Osteocyte (in vitro differentiated cells): ENCODE measurements around the gene SFT2D1. TPM values are rescaled to one million over a fixed set of nuclear protein-coding genes. Genes with fewer than 3 reads are reported as not detected.

ENCODE experiments used
- DNase-seq: peaks from one replicate; pipeline ENCODE4 v3.0.0; 2021; ENCODE audit warnings: mixed read lengths; ENCODE audit not compliant: unreplicated experiment; ENCODE audit errors: extremely low spot score
- H3K27ac Mint-ChIP-seq: one replicate; pipeline ENCODE4 v1.8.0; 2021; ENCODE audit warnings: mild to moderate bottlenecking, mixed read lengths; ENCODE audit not compliant: unreplicated experiment
- H3K27me3 Mint-ChIP-seq: one replicate; pipeline ENCODE4 v1.8.0; 2021; ENCODE audit warnings: mixed read lengths; ENCODE audit not compliant: unreplicated experiment
- H3K36me3 Mint-ChIP-seq: one replicate; pipeline ENCODE4 v1.8.0; 2021; ENCODE audit warnings: mixed read lengths; ENCODE audit not compliant: unreplicated experiment
- H3K4me1 Mint-ChIP-seq: one replicate; pipeline ENCODE4 v1.8.0; 2021; ENCODE audit warnings: mixed read lengths; ENCODE audit not compliant: unreplicated experiment
- H3K4me3 Mint-ChIP-seq: one replicate; pipeline ENCODE4 v1.8.0; 2021; ENCODE audit warnings: mild to moderate bottlenecking, moderate library complexity, mixed read lengths; ENCODE audit not compliant: unreplicated experiment
- H3K9me3 Mint-ChIP-seq: one replicate; pipeline ENCODE4 v1.8.0; 2021; ENCODE audit warnings: mixed read lengths; ENCODE audit not compliant: unreplicated experiment
- CTCF ChIP-seq: fragments of 200-600 bp; sonication (generic); IDR thresholded peaks from 2 replicates; pipeline ENCODE4 v1.5.0; 2021; ENCODE audit warnings: antibody characterized with exemption, mild to moderate bottlenecking, moderate library complexity
- total RNA-seq: library from RNA; stranded (reverse); gene quantifications from 2 replicates; pipeline ENCODE4 v1.2.1, GENCODE V29; 2021

SFT2D1 gene
- total RNA-seq, 1 donor from 2014 or later = 34.0 TPM

DNA sequence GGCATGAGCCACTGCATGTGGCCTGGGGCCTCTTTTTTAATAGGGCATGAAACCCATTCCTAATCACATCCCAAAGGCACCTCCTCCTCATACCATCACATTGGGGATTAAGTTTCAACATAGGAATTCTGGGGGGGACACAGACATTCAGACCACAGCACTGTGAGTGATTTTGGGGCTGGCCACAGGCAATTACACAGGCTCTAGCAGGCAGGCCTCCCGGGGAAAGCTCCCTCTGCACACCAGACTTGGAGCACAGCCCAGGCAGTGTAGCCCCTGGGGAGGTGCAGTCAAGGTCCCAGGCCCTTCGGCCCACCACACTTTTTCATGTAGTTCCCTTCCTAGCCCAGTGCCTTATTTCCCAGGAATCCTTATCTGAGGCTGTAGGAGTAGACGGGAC is 5.5 kb downstream of the SFT2D1 start:
- H3K4me1 Mint-ChIP-seq = peaks cover 9% of the 10 kb centered on the region
- no peak for DNase-seq
- TF ChIP-seq CTCF = no peak
- H3K4me3 Mint-ChIP-seq = no peak overlapping the region
- H3K27ac Mint-ChIP-seq = no peak overlapping the region
- H3K36me3 Mint-ChIP-seq = peaks cover 11% of the 10 kb centered on the region
- H3K9me3 Mint-ChIP-seq = no peaks in the 10 kb centered on the region
- no peaks in the 10 kb centered on the region for H3K27me3 Mint-ChIP-seq

- H3K27ac Mint-ChIP-seq = no peak overlapping the region
- H3K27me3 Mint-ChIP-seq = no peaks in the 10 kb centered on the region
- peaks cover 11% of the 10 kb centered on the region for H3K36me3 Mint-ChIP-seq
- no peak for TF ChIP-seq CTCF
- DNase-seq = no peak
- no peaks in the 10 kb centered on the region for H3K9me3 Mint-ChIP-seq
- H3K4me3 Mint-ChIP-seq = no peak overlapping the region
- H3K4me1 Mint-ChIP-seq = peaks cover 6% of the 10 kb centered on the region
These were observed 6.7 kb downstream of the SFT2D1 start for GRCh38 chr6:166335378-166336302.

- H3K4me3 Mint-ChIP-seq = no peak overlapping the region
- no peak for DNase-seq
- TF ChIP-seq CTCF = no peak
- peaks cover 11% of the 10 kb centered on the region for H3K36me3 Mint-ChIP-seq
- H3K9me3 Mint-ChIP-seq = no peaks in the 10 kb centered on the region
- H3K27me3 Mint-ChIP-seq = no peaks in the 10 kb centered on the region
- H3K4me1 Mint-ChIP-seq = peaks cover 9% of the 10 kb centered on the region
- no peak overlapping the region for H3K27ac Mint-ChIP-seq
These were observed 7.5 kb downstream of the SFT2D1 start for GRCh38 chr6:166334878-166335277.

- H3K9me3 Mint-ChIP-seq = no peaks in the 10 kb centered on the region
- no peak overlapping the region for H3K4me3 Mint-ChIP-seq
- no peaks in the 10 kb centered on the region for H3K27me3 Mint-ChIP-seq
- H3K27ac Mint-ChIP-seq = no peak overlapping the region
- no peak for DNase-seq
- peaks cover 16% of the 10 kb centered on the region for H3K36me3 Mint-ChIP-seq
- peaks cover 9% of the 10 kb centered on the region for H3K4me1 Mint-ChIP-seq
- no peak for TF ChIP-seq CTCF
These were observed 9.0 kb downstream of the SFT2D1 start for GRCh38 chr6:166333172-166333995.
